A673 (cell line): ENCODE measurements around the gene PDE5A.

Experiments
- EZH2 ChIP-seq: fragments of 200-600 bp; sonication (generic); IDR thresholded peaks from 2 replicates; pipeline ENCODE4 v1.6.1; 2017; ENCODE audit warnings: borderline replicate concordance, low read depth, mild to moderate bottlenecking, mixed read lengths, antibody characterized with exemption, low read length; ENCODE audit not compliant: poor library complexity, severe bottlenecking
- TF ChIP-seq, protein P1 (sequence below): fragments of 300-800, 200-600 bp; sonication (generic); conservative IDR thresholded peaks from 2 replicates; pipeline ENCODE4 v1.5.1; 2017; ENCODE audit warnings: low read depth, mild to moderate bottlenecking, antibody characterized with exemption, low read length, moderate library complexity, mixed read lengths

DNA sequence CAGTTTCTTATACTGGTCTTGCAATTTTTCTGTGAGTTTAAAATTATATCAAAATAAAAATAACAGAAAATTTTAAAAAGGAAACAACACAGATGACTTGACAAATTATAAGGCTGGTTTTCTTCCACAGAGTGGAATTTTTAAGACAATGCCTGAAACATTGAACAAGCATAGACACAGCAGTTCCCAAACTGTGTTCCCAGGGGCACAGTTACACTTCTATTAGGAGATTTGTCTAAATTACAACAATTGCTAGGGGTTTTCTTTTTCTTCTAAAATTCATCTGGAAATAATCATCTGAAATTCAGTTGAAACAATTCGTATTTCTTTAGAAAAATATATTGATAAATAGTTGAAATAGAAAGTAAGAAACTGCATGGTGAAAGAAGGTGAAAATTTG is 26.2 kb downstream of the PDE5A start:
- TF ChIP-seq, protein P1, sequence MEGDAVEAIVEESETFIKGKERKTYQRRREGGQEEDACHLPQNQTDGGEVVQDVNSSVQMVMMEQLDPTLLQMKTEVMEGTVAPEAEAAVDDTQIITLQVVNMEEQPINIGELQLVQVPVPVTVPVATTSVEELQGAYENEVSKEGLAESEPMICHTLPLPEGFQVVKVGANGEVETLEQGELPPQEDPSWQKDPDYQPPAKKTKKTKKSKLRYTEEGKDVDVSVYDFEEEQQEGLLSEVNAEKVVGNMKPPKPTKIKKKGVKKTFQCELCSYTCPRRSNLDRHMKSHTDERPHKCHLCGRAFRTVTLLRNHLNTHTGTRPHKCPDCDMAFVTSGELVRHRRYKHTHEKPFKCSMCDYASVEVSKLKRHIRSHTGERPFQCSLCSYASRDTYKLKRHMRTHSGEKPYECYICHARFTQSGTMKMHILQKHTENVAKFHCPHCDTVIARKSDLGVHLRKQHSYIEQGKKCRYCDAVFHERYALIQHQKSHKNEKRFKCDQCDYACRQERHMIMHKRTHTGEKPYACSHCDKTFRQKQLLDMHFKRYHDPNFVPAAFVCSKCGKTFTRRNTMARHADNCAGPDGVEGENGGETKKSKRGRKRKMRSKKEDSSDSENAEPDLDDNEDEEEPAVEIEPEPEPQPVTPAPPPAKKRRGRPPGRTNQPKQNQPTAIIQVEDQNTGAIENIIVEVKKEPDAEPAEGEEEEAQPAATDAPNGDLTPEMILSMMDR, result no peak
- TF ChIP-seq EZH2, result no peak
